B cell (primary cell): Measurements from ENCODE around the gene ASTN2. TPM values are rescaled to one million over a fixed set of nuclear protein-coding genes. Genes with fewer than 3 reads are reported as not detected.

Experiments
- ATAC-seq: fragments of 200-7000 bp; cut with Tn5 transposase; one replicate; pipeline ENCODE4 v1.10.0; 2021; ENCODE audit warnings: low read depth, mild to moderate bottlenecking, moderate number of reproducible peaks, moderate library complexity
- CTCF ChIA-PET: fragments of 350-600 bp; sonication (Branson Sonifier 250); formaldehyde crosslinking; loops from one replicate; lab custom pipeline; 2021; ENCODE audit warnings: antibody characterized with exemption, inconsistent platforms; lab: Charles Lee
- POLR2A ChIA-PET: fragments of 350-600 bp; sonication (Branson Sonifier 250); formaldehyde crosslinking; loops from one replicate; lab custom pipeline; 2021; ENCODE audit warnings: antibody characterized with exemption; lab: Charles Lee
- DNase-seq: peaks from one replicate; pipeline ENCODE4 v3.0.0; 2013
- H2AFZ ChIP-seq: 2 replicates; pipeline ENCODE4 v1.6.1; 2012; ENCODE audit warnings: mild to moderate bottlenecking, low read depth, low read length; ENCODE audit not compliant: insufficient read depth, poor library complexity, severe bottlenecking
- H3K27ac ChIP-seq, 2 donors: 1 replicate in 1 of 2; 2 replicates in 1 of 2; pipeline ENCODE4 v1.5.1; 2012 to 2013; ENCODE audit warnings: low read length in 2 of 2, mild to moderate bottlenecking in 2 of 2, moderate library complexity in 1 of 2
- H3K27me3 ChIP-seq, 4 experiments: fragments of 200-600 bp in 1 of 4; sonication (generic) in 1 of 4; replicated peaks in 1 of 4; 1 replicate in 2 of 4; 2 replicates in 2 of 4; pipeline versions ENCODE4 v1.6.1 to v1.7.0; 2013 to 2016; ENCODE audit warnings: low read length in 3 of 4, mild to moderate bottlenecking in 2 of 4, mixed read lengths in 1 of 4, moderate library complexity in 1 of 4; ENCODE audit not compliant: insufficient read depth in 4 of 4, control insufficient read depth in 3 of 4; ENCODE audit errors: control extremely low read depth in 1 of 4
- H3K36me3 ChIP-seq, 2 experiments: replicated peaks in 1 of 2; 1 replicate in 1 of 2; 2 replicates in 1 of 2; pipeline versions ENCODE4 v1.6.1 to v1.7.1; 2013; ENCODE audit warnings: low read length in 1 of 2; ENCODE audit not compliant: insufficient read depth in 2 of 2, control insufficient read depth in 1 of 2; ENCODE audit errors: control extremely low read depth in 1 of 2, extremely low read depth in 1 of 2
- H3K4me1 ChIP-seq, 2 donors: fragments of 200-600 bp in 1 of 2; sonication (generic) in 1 of 2; 1 replicate in 1 of 2; 2 replicates in 1 of 2; pipeline versions ENCODE4 v1.5.1 to v1.6.1; 2013 to 2017; ENCODE audit warnings: low read length in 2 of 2; ENCODE audit not compliant: control insufficient read depth in 2 of 2, insufficient read depth in 2 of 2
- H3K4me2 ChIP-seq: replicated peaks from 2 replicates; pipeline ENCODE3; 2012; ENCODE audit warnings: mild to moderate bottlenecking, low read depth, low read length; ENCODE audit not compliant: poor library complexity, severe bottlenecking
- H3K4me3 ChIP-seq, 5 experiments: fragments of 200-600 bp in 1 of 5; sonication (generic) in 1 of 5; 1 replicate in 3 of 5; 2 replicates in 2 of 5; pipeline versions ENCODE4 v1.5.1 to v1.7.0; 2011 to 2016; ENCODE audit warnings: low read length in 4 of 5, mild to moderate bottlenecking in 4 of 5, low read depth in 2 of 5, control low read depth in 1 of 5, moderate library complexity in 1 of 5; ENCODE audit not compliant: insufficient read depth in 1 of 5; ENCODE audit errors: control extremely low read depth in 1 of 5, extremely low read depth in 1 of 5
- H3K79me2 ChIP-seq: fragments of 200-600 bp; sonication (generic); one replicate; pipeline ENCODE4 v1.6.0; 2016; ENCODE audit warnings: low read length; ENCODE audit not compliant: control insufficient read depth, insufficient read depth
- H3K9ac ChIP-seq: fragments of 200-600 bp; sonication (generic); 2 replicates; pipeline ENCODE4 v1.6.1; 2017; ENCODE audit warnings: mild to moderate bottlenecking, low read length, moderate library complexity
- H3K9me3 ChIP-seq, 3 donors: one replicate each; pipeline versions ENCODE4 v1.6.1 to v1.7.1; 2013; ENCODE audit warnings: low read length in 2 of 3; ENCODE audit not compliant: control insufficient read depth in 2 of 3, insufficient read depth in 1 of 3; ENCODE audit errors: control extremely low read depth in 1 of 3
- H4K20me1 ChIP-seq: 2 replicates; pipeline ENCODE4 v1.6.0; 2012; ENCODE audit warnings: mild to moderate bottlenecking, low read length; ENCODE audit not compliant: insufficient read depth, control insufficient read depth, poor library complexity, severe bottlenecking
- H3K27ac Mint-ChIP-seq: one replicate; pipeline ENCODE4 v1.8.0; 2021; ENCODE audit warnings: mixed read lengths
- H3K27me3 Mint-ChIP-seq: one replicate; pipeline ENCODE4 v1.8.0; 2021; ENCODE audit warnings: mixed read lengths
- H3K4me1 Mint-ChIP-seq: one replicate; pipeline ENCODE4 v1.8.0; 2021; ENCODE audit warnings: mixed read lengths
- H3K4me3 Mint-ChIP-seq: one replicate; pipeline ENCODE4 v1.8.0; 2021; ENCODE audit warnings: mixed read lengths
- H3K9me3 Mint-ChIP-seq: one replicate; pipeline ENCODE4 v1.8.0; 2022; ENCODE audit warnings: mixed read lengths; ENCODE audit not compliant: insufficient read depth
- EZH2 ChIP-seq: IDR thresholded peaks from 2 replicates; pipeline ENCODE4 v1.6.1; 2012; ENCODE audit warnings: borderline replicate concordance, low read depth, mild to moderate bottlenecking, moderate library complexity, low read length; ENCODE audit not compliant: insufficient read depth, poor library complexity, severe bottlenecking
- WGBS: methylation state at CpG from one replicate; pipeline ENCODE4 v1.1.5; 2013; ENCODE audit warnings: missing lambda C conversion rate; ENCODE audit not compliant: insufficient coverage; 5-methylcytosine and 5-hydroxymethylcytosine counted together
- intact Hi-C: fragments of 100-400 bp; cut with micrococcal nuclease; formaldehyde crosslinking; loops from one replicate; pipeline ENCODE4 v1.10.0; 2022
- polyA plus RNA-seq: library from polyadenylated mRNA; depleted of rRNA; stranded (reverse); fragments of >200 nt; gene quantifications from 2 replicates; pipeline ENCODE4 v1.2.3, GENCODE V29; 2012
- total RNA-seq, 2 donors: library from RNA; stranded (reverse); fragments of 120-200 nt in 1 of 2; gene quantifications; 1 replicate in 1 of 2; 2 replicates in 1 of 2; pipeline versions ENCODE4 v1.2.3 to v1.2.4, GENCODE V29; 2013 to 2022
- TF ChIP-seq, protein P1 (sequence below): fragments of 200-600 bp; IDR thresholded peaks from one replicate; pipeline ENCODE4 v1.8.0; 2022; ENCODE audit warnings: antibody characterized with exemption, mild to moderate bottlenecking

ASTN2 gene
- total and polyA plus RNA-seq, 2 donors (not counting 1 experiment from before 2014, with no cell fraction given), result 1.2 to 3.6 TPM

DNA sequence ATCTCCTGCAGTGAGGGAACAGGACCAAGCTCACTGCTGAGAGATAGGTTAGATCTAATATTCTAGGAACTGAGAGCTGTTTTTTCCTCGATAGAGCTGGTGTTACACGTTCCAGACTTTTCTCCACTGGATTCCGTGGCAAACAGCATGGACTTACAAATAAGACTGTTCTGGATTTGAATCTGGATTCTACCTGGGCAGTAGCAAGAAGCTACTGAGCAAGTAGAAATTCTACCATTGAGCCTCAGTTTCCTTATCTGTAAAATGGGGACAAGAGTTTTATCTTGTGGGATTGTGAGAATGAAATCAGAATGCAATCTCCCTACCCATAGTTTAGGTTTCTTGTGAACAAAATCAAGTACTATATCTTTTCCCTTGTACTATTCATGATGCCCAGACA is 966.4 kb downstream of the ASTN2 start:
- Histone ChIP-seq H3K9me3 (no peaks in the 10 kb centered on the region), H3K4me3 (no peak overlapping the region), H3K79me2 (no peaks in the 10 kb centered on the region), H2AFZ (no peak overlapping the region), H3K4me2 (no peak overlapping the region), H3K9ac (no peak overlapping the region), H3K4me1 (no peaks in the 10 kb centered on the region), H3K36me3 (no peaks in the 10 kb centered on the region), H4K20me1 (no peaks in the 10 kb centered on the region), H3K27ac (no peak overlapping the region), H3K27me3 (no peaks in the 10 kb centered on the region)
- ChIA-PET CTCF (no interaction called here), POLR2A (no interaction called here)
- Mint-ChIP-seq H3K27ac (no peak overlapping the region), H3K4me1 (no peaks in the 10 kb centered on the region), H3K27me3 (no peaks in the 10 kb centered on the region), H3K9me3 (no peaks in the 10 kb centered on the region), H3K4me3 (no peak overlapping the region)
- intact Hi-C loops, result no loop called here
- DNase-seq (no peak), ATAC-seq (no peak)
- 11% methylated on average over 3 of the region's 3 CpGs for WGBS
- no peak for TF ChIP-seq EZH2
- TF ChIP-seq, protein P1, sequence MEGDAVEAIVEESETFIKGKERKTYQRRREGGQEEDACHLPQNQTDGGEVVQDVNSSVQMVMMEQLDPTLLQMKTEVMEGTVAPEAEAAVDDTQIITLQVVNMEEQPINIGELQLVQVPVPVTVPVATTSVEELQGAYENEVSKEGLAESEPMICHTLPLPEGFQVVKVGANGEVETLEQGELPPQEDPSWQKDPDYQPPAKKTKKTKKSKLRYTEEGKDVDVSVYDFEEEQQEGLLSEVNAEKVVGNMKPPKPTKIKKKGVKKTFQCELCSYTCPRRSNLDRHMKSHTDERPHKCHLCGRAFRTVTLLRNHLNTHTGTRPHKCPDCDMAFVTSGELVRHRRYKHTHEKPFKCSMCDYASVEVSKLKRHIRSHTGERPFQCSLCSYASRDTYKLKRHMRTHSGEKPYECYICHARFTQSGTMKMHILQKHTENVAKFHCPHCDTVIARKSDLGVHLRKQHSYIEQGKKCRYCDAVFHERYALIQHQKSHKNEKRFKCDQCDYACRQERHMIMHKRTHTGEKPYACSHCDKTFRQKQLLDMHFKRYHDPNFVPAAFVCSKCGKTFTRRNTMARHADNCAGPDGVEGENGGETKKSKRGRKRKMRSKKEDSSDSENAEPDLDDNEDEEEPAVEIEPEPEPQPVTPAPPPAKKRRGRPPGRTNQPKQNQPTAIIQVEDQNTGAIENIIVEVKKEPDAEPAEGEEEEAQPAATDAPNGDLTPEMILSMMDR, result no peak

DNA sequence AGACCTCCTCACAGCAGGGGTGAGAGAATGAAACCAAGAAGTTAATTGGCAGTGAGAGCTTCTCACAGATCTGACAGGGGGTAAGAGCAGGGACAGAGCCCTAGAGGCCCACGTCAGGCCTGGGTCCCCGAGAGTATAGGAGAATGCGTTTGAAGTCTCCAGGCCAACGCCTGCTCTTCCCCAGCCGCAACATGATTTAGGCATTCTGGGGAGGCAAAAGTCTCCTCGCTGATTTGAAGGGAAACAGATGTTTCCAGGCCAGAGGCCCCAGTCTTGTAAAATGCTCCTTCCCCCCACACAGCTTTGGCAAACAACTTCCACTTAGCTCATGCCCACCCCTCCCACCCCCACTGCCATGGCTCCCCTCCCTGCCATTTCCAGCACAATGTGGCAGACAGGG is 966.9 kb downstream of the ASTN2 start:
- intact Hi-C loops, result no loop called here
- H3K9me3 ChIP-seq, result no peaks in the 10 kb centered on the region
- Mint-ChIP-seq H3K27ac (no peak overlapping the region), H3K27me3 (no peaks in the 10 kb centered on the region), H3K4me1 (no peaks in the 10 kb centered on the region), H3K4me3 (no peak overlapping the region), H3K9me3 (no peaks in the 10 kb centered on the region)
- no peak overlapping the region for H3K4me2 ChIP-seq
- DNase-seq (no peak), ATAC-seq (no peak)
- no peaks in the 10 kb centered on the region for H3K4me1 ChIP-seq
- no peak overlapping the region for H3K4me3 ChIP-seq
- POLR2A ChIA-PET, result no interaction called here
- H3K9ac ChIP-seq, result no peak overlapping the region
- no peaks in the 10 kb centered on the region for H3K27me3 ChIP-seq
- CTCF ChIA-PET, result no interaction called here
- TF ChIP-seq EZH2, result no peak
- TF ChIP-seq, protein P1, result no peak
- H3K36me3 ChIP-seq, result no peaks in the 10 kb centered on the region
- H2AFZ ChIP-seq, result no peak overlapping the region
- H4K20me1 ChIP-seq, result no peaks in the 10 kb centered on the region
- no peaks in the 10 kb centered on the region for H3K79me2 ChIP-seq
- 12% methylated on average over 6 of the region's 6 CpGs for WGBS
- H3K27ac ChIP-seq, result no peak overlapping the region
